NCI-H2081 treated with DMSO at 0.1 percent for 48 hours (cell line): ENCODE measurements around the gene CREB3L1.
"Not testable (repeated sequence)": the region's sequence is repeated elsewhere in the genome, so short reads cannot be mapped to it uniquely, and the experiment has no call there.

Source experiments
- DNase-seq: peaks from one replicate; lab custom pipeline; 2025; lab: John Stamatoyannopoulos, UW

CREB3L1 gene

GRCh38 chr11:46296528-46297448, 19.3 kb downstream of the CREB3L1 start:
- DNase-seq = peak; percentile 47

DNA sequence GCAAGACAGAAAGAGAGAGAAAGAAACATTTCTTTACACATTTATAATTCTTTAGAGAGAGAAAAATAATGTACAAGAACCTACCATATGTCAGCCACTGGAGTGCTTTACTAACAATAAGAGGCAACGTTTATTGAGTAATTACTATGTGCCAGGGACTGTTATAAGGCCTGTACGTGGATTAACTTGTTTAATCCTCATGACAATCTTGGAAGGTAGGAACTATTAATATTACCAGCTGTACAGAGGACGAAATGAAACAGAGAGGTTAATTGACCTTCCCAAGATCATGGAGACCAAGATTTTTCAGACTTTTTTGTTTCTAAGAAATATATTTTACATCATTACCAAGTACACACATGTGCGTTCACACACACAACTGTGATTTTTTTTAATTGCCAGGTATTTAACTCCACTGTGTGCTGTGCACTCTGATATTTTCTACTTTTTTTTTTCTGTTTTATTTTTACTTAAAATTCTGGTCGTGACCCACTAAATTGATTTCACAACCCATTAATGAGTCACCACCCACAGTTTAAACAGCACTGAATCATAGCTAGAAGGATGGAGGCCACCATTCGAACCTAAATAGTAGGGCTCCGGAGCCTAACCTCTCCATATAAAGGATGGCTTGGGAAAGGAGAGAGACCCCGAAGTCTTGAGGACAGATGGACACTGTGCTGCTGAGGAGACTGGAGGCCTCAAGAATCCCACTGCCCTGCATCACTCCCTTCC, 21.4 kb downstream of the CREB3L1 start:
- no peak for DNase-seq

DNA sequence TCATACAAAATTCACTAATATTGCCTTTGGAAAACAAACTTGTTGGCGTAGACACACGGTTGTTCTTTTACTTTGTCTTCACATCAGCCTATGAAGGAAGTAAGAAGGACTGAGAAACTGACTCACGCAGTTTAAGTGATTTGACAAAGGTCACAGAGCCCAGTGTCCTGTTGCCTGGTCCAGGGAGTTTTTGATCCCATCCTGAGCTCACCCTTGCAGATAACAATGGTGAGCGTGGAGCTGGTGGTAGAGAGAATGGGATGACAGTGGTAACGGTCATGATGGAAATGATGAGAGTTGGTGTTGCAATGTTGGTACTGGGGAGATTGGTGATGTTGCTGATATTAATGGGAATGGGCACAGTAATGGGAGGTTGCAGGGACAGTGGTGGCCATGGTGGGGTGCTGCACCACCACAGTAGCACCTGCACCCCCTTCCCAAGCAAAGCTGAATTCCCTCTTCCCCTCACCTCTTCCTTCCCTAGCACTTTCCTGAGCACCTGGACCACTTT, 22.0 kb downstream of the CREB3L1 start:
- DNase-seq = no peak

GRCh38 chr11:46300270-46300669, 22.8 kb downstream of the CREB3L1 start:
- DNase-seq = no peak

- DNase-seq = no peak
Measured at GRCh38 chr11:46302866-46303265, 25.4 kb downstream of the CREB3L1 start.

GRCh38 chr11:46304036-46304435, 26.6 kb downstream of the CREB3L1 start:
- DNase-seq = not testable (repeated sequence)

GRCh38 chr11:46304605-46305179, 27.2 kb downstream of the CREB3L1 start:
- DNase-seq = no peak

GRCh38 chr11:46305295-46305694, 27.8 kb downstream of the CREB3L1 start:
- DNase-seq = no peak

- no peak for DNase-seq
Measured at GRCh38 chr11:46306296-46306853, 28.9 kb downstream of the CREB3L1 start.

DNA sequence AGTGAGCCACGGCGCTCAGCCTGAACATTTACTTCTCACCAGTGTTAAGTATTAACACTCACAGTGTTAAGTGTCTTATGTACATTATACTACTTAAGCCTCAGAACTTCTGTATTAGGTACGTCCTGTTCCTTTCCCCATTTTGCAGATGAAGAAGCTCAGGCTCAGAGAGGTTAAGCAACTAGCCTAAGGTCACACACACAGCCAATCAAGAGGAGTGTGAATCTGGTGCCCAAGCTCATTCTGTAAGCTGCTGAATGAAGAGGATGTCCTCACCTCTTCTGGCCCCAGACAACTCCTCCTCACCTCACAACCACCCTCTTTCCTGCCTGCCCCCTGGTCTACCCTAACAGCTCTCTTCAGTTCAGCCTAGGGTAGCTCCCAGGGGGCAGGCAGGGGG, 29.9 kb downstream of the CREB3L1 start:
- DNase-seq = no peak

GRCh38 chr11:46307785-46308341, 30.4 kb downstream of the CREB3L1 start:
- DNase-seq = no peak

DNA sequence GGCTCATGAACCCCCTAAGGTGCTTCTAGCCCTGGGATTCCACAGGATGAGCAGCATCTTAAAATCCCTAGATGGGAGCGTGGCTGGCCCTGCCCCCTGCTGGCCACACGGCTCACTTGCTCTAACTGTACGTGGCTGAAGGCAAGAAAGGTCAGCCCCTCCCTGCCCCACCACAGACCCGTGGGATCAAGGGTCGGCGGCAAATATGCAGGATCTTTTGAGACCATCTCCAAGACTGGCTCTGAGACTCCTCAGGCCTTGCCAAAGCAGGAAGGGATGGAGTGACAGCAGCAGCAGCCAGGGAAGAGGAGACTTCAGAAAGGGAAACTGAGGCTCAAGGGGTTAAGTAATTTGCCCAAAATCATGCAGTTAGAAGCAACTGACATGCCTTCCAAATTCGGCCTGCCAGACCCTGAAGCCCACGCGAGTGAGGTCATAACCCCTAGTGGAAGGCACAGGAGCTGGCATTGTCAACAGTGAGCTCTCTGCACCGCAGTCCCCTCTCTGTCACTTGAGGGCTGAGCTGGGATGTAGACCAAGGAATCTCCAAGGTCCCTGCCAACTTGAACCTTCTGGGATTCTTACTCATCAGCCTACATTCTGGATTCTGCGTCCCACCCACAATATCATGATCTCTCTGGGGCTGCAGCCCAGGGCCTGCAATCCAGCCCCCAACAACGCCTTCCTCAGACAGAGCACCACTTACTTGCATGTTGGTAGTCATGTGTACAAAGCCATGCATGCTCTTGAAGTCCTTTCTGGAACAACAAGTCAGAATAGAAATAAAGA, 31.4 kb downstream of the CREB3L1 start:
- DNase-seq = no peak

DNA sequence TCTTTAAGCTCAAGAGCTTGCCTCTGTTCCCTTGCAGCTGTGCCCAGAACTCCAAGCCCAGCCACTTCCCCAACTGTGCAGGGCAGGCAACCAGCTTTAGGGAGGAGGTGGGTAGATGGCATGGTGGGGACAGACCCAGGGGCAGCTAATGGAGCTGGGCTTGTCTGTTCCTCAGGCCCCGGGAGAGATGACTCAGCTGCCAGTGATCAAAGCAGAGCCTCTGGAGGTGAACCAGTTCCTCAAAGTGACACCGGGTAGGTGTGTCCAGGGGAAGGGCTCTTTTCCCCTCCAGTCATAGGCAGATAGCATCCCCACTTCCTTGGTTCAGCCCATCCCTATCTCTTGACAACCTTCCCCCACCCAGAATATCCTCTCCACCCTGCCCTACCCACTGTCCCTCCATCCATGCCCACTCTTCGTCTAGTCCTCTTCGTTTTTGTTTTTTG, 32.4 kb downstream of the CREB3L1 start:
- no peak for DNase-seq

GRCh38 chr11:46315033-46315738, 37.7 kb downstream of the CREB3L1 start:
- DNase-seq = no peak

GRCh38 chr11:46315783-46316563, 38.5 kb downstream of the CREB3L1 start:
- no peak for DNase-seq

- DNase-seq = no peak
Measured at GRCh38 chr11:46319074-46319453, 41.6 kb downstream of the CREB3L1 start.

DNA sequence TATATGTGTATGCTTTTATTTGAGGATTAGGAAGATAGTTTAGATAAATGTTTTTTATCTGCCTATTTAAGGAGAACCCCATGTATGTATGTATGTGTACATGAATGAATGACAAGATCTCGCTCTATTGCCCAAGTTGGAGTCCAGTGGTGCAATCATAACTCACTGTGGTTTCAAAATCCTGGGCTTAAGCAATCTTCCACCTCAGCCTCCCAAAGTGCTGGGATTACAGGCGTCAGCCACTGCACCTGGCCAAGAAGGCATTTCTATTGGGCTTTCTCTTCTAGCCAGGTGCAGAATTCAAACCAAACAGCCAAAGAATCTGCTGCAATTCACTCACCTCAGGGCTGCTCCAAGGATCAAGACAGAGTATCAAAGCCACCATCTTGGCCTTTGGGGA, 44.3 kb downstream of the CREB3L1 start:
- DNase-seq = no peak

DNA sequence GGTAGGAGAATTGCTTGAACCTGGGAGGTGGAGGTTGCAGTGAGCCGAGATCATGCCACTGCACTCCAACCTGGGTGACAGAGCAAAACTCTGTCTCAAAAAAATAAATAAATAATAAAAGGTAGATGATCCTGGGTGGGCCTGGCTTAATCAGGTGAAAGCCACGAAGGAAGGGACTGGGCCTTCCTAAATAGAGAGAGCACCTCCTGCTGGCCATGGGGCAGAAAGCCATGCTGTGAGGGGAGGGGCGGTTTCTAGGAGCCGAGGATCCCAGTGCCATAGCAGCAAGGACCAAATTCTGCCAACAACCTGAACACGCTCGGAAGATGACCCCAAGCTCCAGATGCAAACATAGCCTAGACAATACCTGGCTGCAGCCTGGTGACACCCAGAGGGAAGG, 45.3 kb downstream of the CREB3L1 start:
- DNase-seq = no peak

DNA sequence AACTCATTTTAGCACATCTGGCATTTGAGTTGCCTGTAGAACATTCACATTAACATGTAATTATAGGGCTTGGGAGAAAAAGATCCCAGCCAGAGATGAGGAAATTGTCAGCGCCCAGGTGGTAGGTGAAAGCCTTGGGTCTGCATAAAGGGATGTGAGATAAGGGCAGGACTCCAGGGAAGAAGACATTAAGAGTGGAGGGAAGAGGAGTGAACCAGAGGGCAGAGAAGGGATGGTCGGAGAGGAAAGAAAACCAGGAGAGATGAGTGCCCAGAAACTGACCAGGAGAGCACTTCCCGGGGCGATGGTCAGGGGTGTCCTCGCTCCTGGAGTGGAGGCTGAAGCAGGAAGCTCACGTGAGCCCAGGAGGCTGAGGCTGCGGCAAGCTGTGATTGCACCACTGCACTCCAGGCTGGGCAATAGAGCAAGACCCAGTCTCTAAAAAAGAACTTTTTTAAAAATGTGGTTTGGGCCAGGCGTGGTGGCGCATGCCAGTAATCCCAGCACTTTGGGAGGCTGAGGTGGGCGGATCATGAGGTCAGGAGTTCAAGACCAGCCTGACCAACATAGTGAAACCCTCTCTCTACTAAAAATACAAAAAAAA, 49.5 kb downstream of the CREB3L1 start:
- peak; percentile 40 for DNase-seq
